ENCODE results near the gene STK32C.

The STK32C gene

GRCh38 chr10:132252412-132252811, 55.3 kb downstream of the STK32C start:
- no peak for TF ChIP-seq CTCF (IDR thresholded peaks at IDR 0.05; ENCODE audit: insufficient read depth, low read depth, low read length, missing control alignments)
- no peak for DNase-seq (ENCODE audit: low read depth)
- no peak overlapping the region for H3K4me3 ChIP-seq (ENCODE audit: low read depth, low read length)

DNA sequence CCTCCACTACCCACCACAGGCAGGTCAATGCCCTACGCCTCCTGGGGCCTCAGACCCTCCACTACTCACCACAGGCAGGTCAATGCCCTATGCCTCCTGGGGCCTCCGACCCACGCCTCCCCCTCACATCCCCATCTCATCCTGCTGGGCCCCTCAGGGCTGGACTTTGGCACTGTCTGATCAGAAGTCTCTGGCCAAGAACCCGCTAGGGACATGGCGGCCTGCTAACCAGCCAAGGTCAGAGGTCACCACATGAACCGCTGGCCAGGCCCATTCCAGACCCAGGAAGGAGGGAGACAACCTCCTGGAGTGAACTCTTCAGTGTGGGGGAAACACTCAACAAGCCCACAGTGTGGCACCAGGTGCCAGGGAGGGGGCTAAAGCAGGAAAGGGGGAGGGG, 55.8 kb downstream of the STK32C start:
- no peak for DNase-seq (ENCODE audit: low read depth)
- TF ChIP-seq CTCF (IDR thresholded peaks at IDR 0.05; ENCODE audit: insufficient read depth, low read depth, low read length, missing control alignments): no peak
- H3K4me3 ChIP-seq (ENCODE audit: low read depth, low read length): no peak overlapping the region

DNA sequence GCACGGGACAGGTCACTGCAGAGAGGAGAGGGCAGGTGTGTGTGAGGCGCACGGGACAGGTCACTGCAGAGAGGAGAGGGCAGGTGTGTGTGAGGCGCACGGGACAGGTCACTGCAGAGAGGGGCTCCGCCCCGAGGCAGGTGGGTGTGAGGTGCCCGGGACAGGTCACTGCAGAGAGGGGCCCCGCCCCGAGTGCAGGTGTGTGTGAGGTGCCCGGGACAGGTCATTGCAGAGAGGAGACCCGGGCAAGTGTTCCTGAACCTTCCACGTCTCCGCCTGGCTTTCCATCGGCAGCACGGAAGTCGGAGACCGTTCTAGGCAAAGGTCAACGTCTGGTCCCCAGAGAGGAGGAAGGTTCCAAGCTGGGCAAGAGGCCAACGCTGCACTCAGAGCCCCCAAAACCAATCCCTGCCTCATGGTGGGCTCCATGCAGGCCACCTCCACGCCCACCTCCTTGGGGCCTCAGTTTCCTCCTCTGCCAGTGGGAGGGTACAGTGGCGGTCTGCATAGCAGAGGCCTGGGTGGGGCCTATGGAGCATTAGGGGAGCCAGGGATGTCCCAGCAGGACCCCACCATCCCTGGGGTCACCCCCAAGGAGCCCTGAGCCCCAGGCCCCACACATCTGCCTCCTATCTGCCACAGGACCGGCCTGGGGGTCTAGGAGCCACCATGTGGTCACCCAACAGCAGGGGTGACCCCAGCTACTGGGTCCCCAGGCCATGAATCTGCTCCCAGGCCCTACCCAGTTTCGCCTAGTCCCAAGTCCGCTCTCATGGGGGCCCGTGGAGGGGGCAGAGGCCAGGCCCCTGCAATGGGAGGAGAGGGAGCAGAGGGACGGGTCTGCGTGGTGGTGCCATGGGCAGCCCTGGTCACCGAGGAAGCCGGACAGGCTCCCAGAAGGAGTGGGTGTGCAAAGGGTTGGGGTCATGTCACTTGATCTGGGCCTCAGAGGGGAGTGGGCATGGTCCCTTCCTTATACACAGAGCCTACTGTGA, 57.0 kb downstream of the STK32C start:
- no peak for DNase-seq (ENCODE audit: low read depth)

DNA sequence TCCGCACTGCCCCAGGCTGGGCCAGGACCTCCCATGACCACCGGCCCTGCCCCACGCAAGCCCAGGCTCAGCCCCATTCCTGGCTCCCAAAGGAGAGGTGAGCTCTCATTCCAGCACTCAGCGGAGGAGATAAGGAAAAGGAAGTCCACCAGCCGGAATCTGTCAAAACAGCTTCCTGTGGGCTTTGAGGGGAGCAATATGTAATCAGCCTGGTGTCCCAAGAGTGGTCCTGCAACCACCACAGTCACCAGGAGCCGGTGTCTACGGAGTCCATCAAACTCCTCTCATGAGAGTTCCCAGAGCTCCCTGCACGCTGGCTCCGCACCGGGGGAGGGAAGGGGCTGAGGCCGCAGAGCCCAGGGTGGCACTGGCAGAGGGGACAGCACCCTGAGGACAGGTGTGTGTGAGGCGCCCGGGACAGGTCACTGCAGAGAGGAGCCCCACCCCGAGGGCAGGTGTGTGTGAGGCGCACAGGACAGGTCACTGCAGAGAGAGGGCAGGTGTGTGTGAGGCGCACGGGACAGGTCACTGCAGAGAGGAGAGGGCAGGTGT, 57.9 kb downstream of the STK32C start:
- no peak for DNase-seq (ENCODE audit: low read depth)
- TF ChIP-seq CTCF (IDR thresholded peaks at IDR 0.05; ENCODE audit: insufficient read depth, low read depth, low read length, missing control alignments): no peak
- no peak overlapping the region for H3K4me3 ChIP-seq (ENCODE audit: low read depth, low read length)

More for the DNA sequence above, 57.0 kb downstream of the STK32C start:
- no peak for TF ChIP-seq CTCF (IDR thresholded peaks at IDR 0.05; ENCODE audit: insufficient read depth, low read depth, low read length, missing control alignments)
- H3K4me3 ChIP-seq (ENCODE audit: low read depth, low read length): no peak overlapping the region

DNA sequence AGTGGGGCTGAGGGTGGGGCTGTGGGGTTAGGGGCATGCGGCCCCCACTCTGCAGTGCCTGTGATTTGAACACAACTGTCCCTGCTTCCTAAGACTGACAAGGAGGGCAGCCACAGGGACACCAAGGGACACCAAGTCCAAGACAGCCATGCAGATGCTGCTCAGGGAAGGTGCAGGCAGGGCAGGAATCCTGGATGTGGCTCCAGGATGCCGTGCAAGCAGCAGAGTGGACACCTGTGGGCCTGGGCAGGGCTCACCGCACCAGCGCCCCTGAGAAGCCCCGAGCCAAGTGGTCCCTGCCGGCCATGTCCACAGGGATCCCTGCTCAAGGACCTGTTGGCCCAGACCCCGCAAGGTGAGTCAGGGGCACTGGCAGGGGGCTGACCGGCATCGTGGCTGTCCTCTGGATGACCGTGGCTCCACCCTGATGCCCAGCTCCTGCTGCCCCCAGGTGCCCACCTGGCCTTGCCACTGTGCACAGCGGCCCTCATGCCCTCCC, 58.5 kb downstream of the STK32C start:
- H3K4me3 ChIP-seq (ENCODE audit: low read depth, low read length): no peak overlapping the region
- DNase-seq (ENCODE audit: low read depth): no peak
- no peak for TF ChIP-seq CTCF (IDR thresholded peaks at IDR 0.05; ENCODE audit: insufficient read depth, low read depth, low read length, missing control alignments)

- no peak for TF ChIP-seq CTCF (IDR thresholded peaks at IDR 0.05; ENCODE audit: insufficient read depth, low read depth, low read length, missing control alignments)
- H3K4me3 ChIP-seq (ENCODE audit: low read depth, low read length): no peak overlapping the region
- no peak for DNase-seq (ENCODE audit: low read depth)
Observed at GRCh38 chr10:132248455-132249225, 59.1 kb downstream of the STK32C start.

Measured in GM12865 (cell line).